ENCODE measurements around the gene ACTL7A. TPM values are rescaled to one million over a fixed set of nuclear protein-coding genes. Genes with fewer than 3 reads are reported as not detected.
"Not testable (repeated sequence)": the region's sequence is repeated elsewhere in the genome, so short reads cannot be mapped to it uniquely, and the experiment has no call there.

Gene ACTL7A
- polyA plus RNA-seq, 1 donor (not counting 4 experiments of a cell fraction or from before 2014, with no cell fraction given) = not detected

DNA sequence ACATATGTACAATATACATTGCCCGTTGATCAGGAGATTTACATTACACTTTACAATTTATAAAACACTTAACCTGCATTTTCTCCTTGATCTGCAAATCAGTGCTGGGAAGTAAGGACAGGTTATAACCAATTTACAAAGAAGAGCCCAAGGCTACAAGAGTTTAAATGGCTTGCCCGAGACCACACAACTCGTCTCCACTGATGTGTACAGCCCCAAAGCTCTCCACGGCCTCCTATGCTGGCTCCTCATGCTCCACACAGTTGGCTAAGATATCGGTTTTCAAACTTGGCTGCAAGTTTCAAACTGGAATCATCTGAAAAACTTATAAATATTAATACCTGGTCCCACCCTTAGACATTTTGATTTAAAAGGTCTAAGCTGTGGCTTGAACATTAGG, 16.6 kb upstream of the ACTL7A start:
- no peaks in the 10 kb centered on the region for H3K36me3 ChIP-seq (ENCODE audit: control insufficient read depth in 2 of 2, extremely low read depth in 1 of 2, insufficient read depth in 2 of 2, low read length in 2 of 2)
- no peak overlapping the region for H3K4me3 ChIP-seq (ENCODE audit: control insufficient read depth in 2 of 3, extremely low read depth in 1 of 3, insufficient read depth in 2 of 3, low read depth in 1 of 3, low read length in 3 of 3)
- dilution Hi-C loops (cut with MboI; ENCODE audit: extremely low pct_ligation_motif_present, low sequenced_read_pairs) = no loop called here
- peaks cover 17% of the 10 kb centered on the region for H3K4me1 ChIP-seq (ENCODE audit: control insufficient read depth, extremely low read depth, insufficient read depth, low read length)
- no peaks in the 10 kb centered on the region for H3K79me2 ChIP-seq (ENCODE audit: control insufficient read depth, insufficient read depth, low read length)
- no peaks in the 10 kb centered on the region for H3K9me3 ChIP-seq (ENCODE audit: control insufficient read depth, low read depth, low read length)
- no peaks in the 10 kb centered on the region for H3K27me3 ChIP-seq (ENCODE audit: control insufficient read depth, extremely low read depth, insufficient read depth, low read length)
- no peaks in the 10 kb centered on the region for H4K20me1 ChIP-seq (ENCODE audit: control insufficient read depth, extremely low read depth, insufficient read depth, low read length)
- peak overlapping the region; percentile 24 for H3K4me2 ChIP-seq (ENCODE audit: control insufficient read depth, extremely low read depth, insufficient read depth, low read depth, low read length)
- TF ChIP-seq, protein P1, sequence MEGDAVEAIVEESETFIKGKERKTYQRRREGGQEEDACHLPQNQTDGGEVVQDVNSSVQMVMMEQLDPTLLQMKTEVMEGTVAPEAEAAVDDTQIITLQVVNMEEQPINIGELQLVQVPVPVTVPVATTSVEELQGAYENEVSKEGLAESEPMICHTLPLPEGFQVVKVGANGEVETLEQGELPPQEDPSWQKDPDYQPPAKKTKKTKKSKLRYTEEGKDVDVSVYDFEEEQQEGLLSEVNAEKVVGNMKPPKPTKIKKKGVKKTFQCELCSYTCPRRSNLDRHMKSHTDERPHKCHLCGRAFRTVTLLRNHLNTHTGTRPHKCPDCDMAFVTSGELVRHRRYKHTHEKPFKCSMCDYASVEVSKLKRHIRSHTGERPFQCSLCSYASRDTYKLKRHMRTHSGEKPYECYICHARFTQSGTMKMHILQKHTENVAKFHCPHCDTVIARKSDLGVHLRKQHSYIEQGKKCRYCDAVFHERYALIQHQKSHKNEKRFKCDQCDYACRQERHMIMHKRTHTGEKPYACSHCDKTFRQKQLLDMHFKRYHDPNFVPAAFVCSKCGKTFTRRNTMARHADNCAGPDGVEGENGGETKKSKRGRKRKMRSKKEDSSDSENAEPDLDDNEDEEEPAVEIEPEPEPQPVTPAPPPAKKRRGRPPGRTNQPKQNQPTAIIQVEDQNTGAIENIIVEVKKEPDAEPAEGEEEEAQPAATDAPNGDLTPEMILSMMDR (optimal IDR thresholded peaks at IDR 0.05 in 1 of 3, IDR thresholded peaks at IDR 0.05 in 1 of 3, conservative IDR thresholded peaks at IDR 0.05 in 1 of 3; ENCODE audit: extremely low read depth in 1 of 3, insufficient read depth in 2 of 3, low read length in 3 of 3) = no peak
- no peak for TF ChIP-seq EZH2 (IDR thresholded peaks at IDR 0.05; ENCODE audit: low read length)
- DNase-seq (ENCODE audit: low read depth, low spot score) = no peak
- peak overlapping the region; percentile 50 for H2AFZ ChIP-seq (ENCODE audit: control insufficient read depth, low read length)
- H3K27ac ChIP-seq (ENCODE audit: control insufficient read depth, insufficient read depth, low read length) = no peak overlapping the region
- no peak for FAIRE-seq
- H3K9ac ChIP-seq (ENCODE audit: control insufficient read depth, extremely low read depth, insufficient read depth, low read length) = no peak overlapping the region
- H3K9me1 ChIP-seq (ENCODE audit: control insufficient read depth, extremely low read depth, insufficient read depth, low read length) = no peaks in the 10 kb centered on the region

DNA sequence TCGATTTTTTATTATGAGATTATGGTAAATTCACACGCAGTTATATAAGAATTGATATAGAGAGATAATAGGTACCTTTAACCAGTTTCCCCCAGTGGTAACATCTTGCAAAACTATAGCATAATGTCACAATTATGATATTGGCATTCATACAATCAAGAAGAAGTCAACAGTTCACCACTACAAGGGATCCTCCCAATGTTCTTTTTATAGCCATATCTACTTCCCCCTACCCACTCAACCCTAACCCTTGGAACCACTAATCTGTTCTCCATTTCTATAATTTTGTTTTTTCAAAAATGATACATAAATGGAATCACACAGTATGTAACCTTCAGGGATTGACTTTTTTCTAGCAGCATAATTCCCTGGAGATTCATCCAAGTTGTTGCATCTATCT, 16.1 kb upstream of the ACTL7A start:
- Histone ChIP-seq H3K4me2 (ENCODE audit: control insufficient read depth, extremely low read depth, insufficient read depth, low read depth, low read length) (no peak overlapping the region), H3K4me3 (ENCODE audit: control insufficient read depth in 2 of 3, extremely low read depth in 1 of 3, insufficient read depth in 2 of 3, low read depth in 1 of 3, low read length in 3 of 3) (no peak overlapping the region), H3K9ac (ENCODE audit: control insufficient read depth, extremely low read depth, insufficient read depth, low read length) (no peak overlapping the region), H3K36me3 (ENCODE audit: control insufficient read depth in 2 of 2, extremely low read depth in 1 of 2, insufficient read depth in 2 of 2, low read length in 2 of 2) (no peaks in the 10 kb centered on the region), H3K9me3 (ENCODE audit: control insufficient read depth, low read depth, low read length) (no peaks in the 10 kb centered on the region), H3K27ac (ENCODE audit: control insufficient read depth, insufficient read depth, low read length) (no peak overlapping the region), H2AFZ (ENCODE audit: control insufficient read depth, low read length) (no peak overlapping the region), H4K20me1 (ENCODE audit: control insufficient read depth, extremely low read depth, insufficient read depth, low read length) (no peaks in the 10 kb centered on the region), H3K9me1 (ENCODE audit: control insufficient read depth, extremely low read depth, insufficient read depth, low read length) (no peaks in the 10 kb centered on the region), H3K27me3 (ENCODE audit: control insufficient read depth, extremely low read depth, insufficient read depth, low read length) (no peaks in the 10 kb centered on the region), H3K4me1 (ENCODE audit: control insufficient read depth, extremely low read depth, insufficient read depth, low read length) (peaks cover 17% of the 10 kb centered on the region), H3K79me2 (ENCODE audit: control insufficient read depth, insufficient read depth, low read length) (no peaks in the 10 kb centered on the region)
- TF ChIP-seq, protein P1 (optimal IDR thresholded peaks at IDR 0.05 in 1 of 3, IDR thresholded peaks at IDR 0.05 in 1 of 3, conservative IDR thresholded peaks at IDR 0.05 in 1 of 3; ENCODE audit: extremely low read depth in 1 of 3, insufficient read depth in 2 of 3, low read length in 3 of 3) = no peak
- TF ChIP-seq EZH2 (IDR thresholded peaks at IDR 0.05; ENCODE audit: low read length) = no peak
- DNase-seq (ENCODE audit: low read depth, low spot score) = no peak
- no peak for FAIRE-seq
- dilution Hi-C loops (cut with MboI; ENCODE audit: extremely low pct_ligation_motif_present, low sequenced_read_pairs) = no loop called here

DNA sequence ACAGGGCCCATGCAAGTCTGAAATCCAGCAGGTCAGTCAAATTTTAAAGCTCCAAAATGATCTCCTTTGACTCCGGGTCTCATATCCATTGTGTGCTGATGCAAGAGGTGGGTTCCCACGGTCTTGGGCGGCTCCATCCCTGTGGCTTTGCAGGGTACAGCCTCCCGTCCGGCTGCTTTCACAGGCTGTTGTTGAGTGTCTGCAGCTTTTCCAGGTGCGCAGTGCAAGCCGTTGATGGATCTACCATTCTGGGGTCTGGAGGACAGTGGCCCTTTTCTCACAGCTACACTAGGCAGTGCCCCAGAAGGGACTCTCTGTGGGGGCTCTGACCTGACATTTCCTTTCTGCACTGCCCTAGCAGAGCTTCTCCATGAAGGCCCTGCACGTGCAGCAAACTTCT, 13.8 kb upstream of the ACTL7A start:
- peaks cover 20% of the 10 kb centered on the region for H3K4me1 ChIP-seq (ENCODE audit: control insufficient read depth, extremely low read depth, insufficient read depth, low read length)
- H3K9ac ChIP-seq (ENCODE audit: control insufficient read depth, extremely low read depth, insufficient read depth, low read length); H3K4me3 ChIP-seq (ENCODE audit: control insufficient read depth in 2 of 3, extremely low read depth in 1 of 3, insufficient read depth in 2 of 3, low read depth in 1 of 3, low read length in 3 of 3); FAIRE-seq; DNase-seq (ENCODE audit: low read depth, low spot score); H2AFZ ChIP-seq (ENCODE audit: control insufficient read depth, low read length); H3K9me3 ChIP-seq (ENCODE audit: control insufficient read depth, low read depth, low read length); H3K9me1 ChIP-seq (ENCODE audit: control insufficient read depth, extremely low read depth, insufficient read depth, low read length); H3K27ac ChIP-seq (ENCODE audit: control insufficient read depth, insufficient read depth, low read length); H3K4me2 ChIP-seq (ENCODE audit: control insufficient read depth, extremely low read depth, insufficient read depth, low read depth, low read length); dilution Hi-C loops (cut with MboI; ENCODE audit: extremely low pct_ligation_motif_present, low sequenced_read_pairs); H3K36me3 ChIP-seq (ENCODE audit: control insufficient read depth in 2 of 2, extremely low read depth in 1 of 2, insufficient read depth in 2 of 2, low read length in 2 of 2); H3K27me3 ChIP-seq (ENCODE audit: control insufficient read depth, extremely low read depth, insufficient read depth, low read length); H4K20me1 ChIP-seq (ENCODE audit: control insufficient read depth, extremely low read depth, insufficient read depth, low read length); H3K79me2 ChIP-seq (ENCODE audit: control insufficient read depth, insufficient read depth, low read length): not testable (repeated sequence)

All from keratinocyte (primary cell).